ENCODE results near the gene ACOT11.

Gene ACOT11

GRCh38 chr1:54556110-54556509, 8.1 kb downstream of the ACOT11 start:
- TF ChIP-seq POLR2AphosphoS5 (IDR thresholded peaks at IDR 0.05; ENCODE audit: low read depth, low read length) (no peak), TAF1 (IDR thresholded peaks at IDR 0.05; ENCODE audit: borderline replicate concordance, low read depth, low read length) (no peak), POLR2A (IDR thresholded peaks at IDR 0.05; ENCODE audit: low read depth, low read length) (no peak)
- DNase-seq (ENCODE audit: insufficient read length) (no peak), FAIRE-seq (no peak)

- FAIRE-seq (no peak), DNase-seq (ENCODE audit: insufficient read length) (no peak)
- no peak for TF ChIP-seq POLR2AphosphoS5 (IDR thresholded peaks at IDR 0.05; ENCODE audit: low read depth, low read length)
- no peak for TF ChIP-seq POLR2A (IDR thresholded peaks at IDR 0.05; ENCODE audit: low read depth, low read length)
- no peak for TF ChIP-seq TAF1 (IDR thresholded peaks at IDR 0.05; ENCODE audit: borderline replicate concordance, low read depth, low read length)
Observed at GRCh38 chr1:54557671-54558355, 9.8 kb downstream of the ACOT11 start.

- DNase-seq (ENCODE audit: insufficient read length) = no peak
- no peak for FAIRE-seq
- TF ChIP-seq POLR2AphosphoS5 (IDR thresholded peaks at IDR 0.05; ENCODE audit: low read depth, low read length) (no peak), TAF1 (IDR thresholded peaks at IDR 0.05; ENCODE audit: borderline replicate concordance, low read depth, low read length) (no peak), POLR2A (IDR thresholded peaks at IDR 0.05; ENCODE audit: low read depth, low read length) (no peak)
Observed at GRCh38 chr1:54558434-54559030, 10.5 kb downstream of the ACOT11 start.

- DNase-seq (ENCODE audit: insufficient read length) (no peak), FAIRE-seq (no peak)
- TF ChIP-seq TAF1 (IDR thresholded peaks at IDR 0.05; ENCODE audit: borderline replicate concordance, low read depth, low read length) = no peak
- no peak for TF ChIP-seq POLR2A (IDR thresholded peaks at IDR 0.05; ENCODE audit: low read depth, low read length)
- no peak for TF ChIP-seq POLR2AphosphoS5 (IDR thresholded peaks at IDR 0.05; ENCODE audit: low read depth, low read length)
Observed at GRCh38 chr1:54559111-54559548, 11.1 kb downstream of the ACOT11 start.

GRCh38 chr1:54559771-54560231, 11.8 kb downstream of the ACOT11 start:
- TF ChIP-seq POLR2AphosphoS5 (IDR thresholded peaks at IDR 0.05; ENCODE audit: low read depth, low read length) (no peak), POLR2A (IDR thresholded peaks at IDR 0.05; ENCODE audit: low read depth, low read length) (no peak)
- FAIRE-seq = no peak
- no peak for DNase-seq (ENCODE audit: insufficient read length)

GRCh38 chr1:54564312-54565112, 16.5 kb downstream of the ACOT11 start:
- DNase-seq (ENCODE audit: insufficient read length) (no peak), FAIRE-seq (no peak)
- TF ChIP-seq TAF1 (IDR thresholded peaks at IDR 0.05; ENCODE audit: borderline replicate concordance, low read depth, low read length) (no peak), POLR2A (IDR thresholded peaks at IDR 0.05; ENCODE audit: low read depth, low read length) (no peak), POLR2AphosphoS5 (IDR thresholded peaks at IDR 0.05; ENCODE audit: low read depth, low read length) (no peak)

GRCh38 chr1:54565113-54565501, 17.1 kb downstream of the ACOT11 start:
- TF ChIP-seq POLR2A (IDR thresholded peaks at IDR 0.05; ENCODE audit: low read depth, low read length) (no peak), POLR2AphosphoS5 (IDR thresholded peaks at IDR 0.05; ENCODE audit: low read depth, low read length) (no peak), TAF1 (IDR thresholded peaks at IDR 0.05; ENCODE audit: borderline replicate concordance, low read depth, low read length) (no peak)
- FAIRE-seq (no peak), DNase-seq (ENCODE audit: insufficient read length) (no peak)

GRCh38 chr1:54566438-54567141, 18.6 kb downstream of the ACOT11 start:
- no peak for TF ChIP-seq POLR2AphosphoS5 (IDR thresholded peaks at IDR 0.05; ENCODE audit: low read depth, low read length)
- no peak for TF ChIP-seq POLR2A (IDR thresholded peaks at IDR 0.05; ENCODE audit: low read depth, low read length)
- FAIRE-seq (no peak), DNase-seq (ENCODE audit: insufficient read length) (no peak)

GRCh38 chr1:54567961-54568360, 19.9 kb downstream of the ACOT11 start:
- DNase-seq (ENCODE audit: insufficient read length) = no peak
- FAIRE-seq = no peak
- no peak for TF ChIP-seq TAF1 (IDR thresholded peaks at IDR 0.05; ENCODE audit: borderline replicate concordance, low read depth, low read length)

- TF ChIP-seq TAF1 (IDR thresholded peaks at IDR 0.05; ENCODE audit: borderline replicate concordance, low read depth, low read length) = no peak
- no peak for TF ChIP-seq POLR2A (IDR thresholded peaks at IDR 0.05; ENCODE audit: low read depth, low read length)
- TF ChIP-seq POLR2AphosphoS5 (IDR thresholded peaks at IDR 0.05; ENCODE audit: low read depth, low read length) = no peak
- no peak for DNase-seq (ENCODE audit: insufficient read length)
- no peak for FAIRE-seq
Observed at GRCh38 chr1:54569339-54569738, 21.3 kb downstream of the ACOT11 start.

GRCh38 chr1:54570161-54570560, 22.1 kb downstream of the ACOT11 start:
- no peak for FAIRE-seq
- TF ChIP-seq POLR2AphosphoS5 (IDR thresholded peaks at IDR 0.05; ENCODE audit: low read depth, low read length) = no peak
- TF ChIP-seq POLR2A (IDR thresholded peaks at IDR 0.05; ENCODE audit: low read depth, low read length) = no peak
- TF ChIP-seq TAF1 (IDR thresholded peaks at IDR 0.05; ENCODE audit: borderline replicate concordance, low read depth, low read length) = no peak

More at GRCh38 chr1:54570161-54570560, 22.1 kb downstream of the ACOT11 start:
- DNase-seq (ENCODE audit: insufficient read length) = no peak
